ENCODE results near the gene LRBA.

DNA sequence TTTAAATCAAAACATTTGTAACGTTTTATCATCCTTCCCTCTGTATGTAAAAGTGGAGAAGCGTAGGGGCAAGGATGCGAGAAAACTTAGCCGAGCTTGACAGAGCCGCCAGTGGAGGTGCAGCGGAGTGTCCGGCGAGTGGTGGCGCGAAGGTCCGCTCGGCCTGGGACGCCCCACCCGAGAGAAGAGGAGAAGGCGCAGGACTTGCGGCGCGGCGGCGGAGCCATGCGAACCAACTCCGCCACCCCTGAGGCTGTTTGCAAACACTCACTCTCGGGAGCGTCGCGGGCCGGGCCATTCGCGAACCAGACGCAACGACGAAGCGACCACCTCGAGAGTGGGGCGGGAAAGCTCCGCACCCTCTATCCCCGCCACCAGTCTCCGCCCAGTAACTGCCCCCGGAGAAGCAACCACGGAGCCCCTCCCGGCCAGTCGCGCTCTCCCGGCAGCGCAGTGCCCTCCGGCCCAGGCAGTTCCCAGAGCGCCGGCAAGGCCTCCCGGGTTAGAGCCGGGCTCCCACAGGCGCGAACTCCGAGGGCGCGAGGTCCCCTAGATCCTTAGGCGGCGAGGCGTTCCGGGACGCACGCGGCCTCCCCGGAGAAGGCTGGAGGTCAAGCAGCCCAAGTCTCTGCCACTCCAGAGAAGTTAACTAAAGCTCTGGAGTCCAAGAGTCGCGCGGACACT, 435.4 kb downstream of the LRBA start:
- TF ChIP-seq, protein P1, sequence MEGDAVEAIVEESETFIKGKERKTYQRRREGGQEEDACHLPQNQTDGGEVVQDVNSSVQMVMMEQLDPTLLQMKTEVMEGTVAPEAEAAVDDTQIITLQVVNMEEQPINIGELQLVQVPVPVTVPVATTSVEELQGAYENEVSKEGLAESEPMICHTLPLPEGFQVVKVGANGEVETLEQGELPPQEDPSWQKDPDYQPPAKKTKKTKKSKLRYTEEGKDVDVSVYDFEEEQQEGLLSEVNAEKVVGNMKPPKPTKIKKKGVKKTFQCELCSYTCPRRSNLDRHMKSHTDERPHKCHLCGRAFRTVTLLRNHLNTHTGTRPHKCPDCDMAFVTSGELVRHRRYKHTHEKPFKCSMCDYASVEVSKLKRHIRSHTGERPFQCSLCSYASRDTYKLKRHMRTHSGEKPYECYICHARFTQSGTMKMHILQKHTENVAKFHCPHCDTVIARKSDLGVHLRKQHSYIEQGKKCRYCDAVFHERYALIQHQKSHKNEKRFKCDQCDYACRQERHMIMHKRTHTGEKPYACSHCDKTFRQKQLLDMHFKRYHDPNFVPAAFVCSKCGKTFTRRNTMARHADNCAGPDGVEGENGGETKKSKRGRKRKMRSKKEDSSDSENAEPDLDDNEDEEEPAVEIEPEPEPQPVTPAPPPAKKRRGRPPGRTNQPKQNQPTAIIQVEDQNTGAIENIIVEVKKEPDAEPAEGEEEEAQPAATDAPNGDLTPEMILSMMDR (conservative IDR thresholded peaks at IDR 0.05; ENCODE audit: low read depth, low read length), result no peak
- TF ChIP-seq RFX5 (IDR thresholded peaks at IDR 0.05; ENCODE audit: low read depth, low read length) (no peak), POLR2A (IDR thresholded peaks at IDR 0.05; ENCODE audit: low read depth, low read length) (no peak), BHLHE40 (IDR thresholded peaks at IDR 0.05; ENCODE audit: low read depth, low read length) (no peak), FOS (IDR thresholded peaks at IDR 0.05; ENCODE audit: low read depth, low read length) (no peak), CEBPB (IDR thresholded peaks at IDR 0.05; ENCODE audit: low read depth, low read length) (no peak)
- TF ChIP-seq, protein P2, sequence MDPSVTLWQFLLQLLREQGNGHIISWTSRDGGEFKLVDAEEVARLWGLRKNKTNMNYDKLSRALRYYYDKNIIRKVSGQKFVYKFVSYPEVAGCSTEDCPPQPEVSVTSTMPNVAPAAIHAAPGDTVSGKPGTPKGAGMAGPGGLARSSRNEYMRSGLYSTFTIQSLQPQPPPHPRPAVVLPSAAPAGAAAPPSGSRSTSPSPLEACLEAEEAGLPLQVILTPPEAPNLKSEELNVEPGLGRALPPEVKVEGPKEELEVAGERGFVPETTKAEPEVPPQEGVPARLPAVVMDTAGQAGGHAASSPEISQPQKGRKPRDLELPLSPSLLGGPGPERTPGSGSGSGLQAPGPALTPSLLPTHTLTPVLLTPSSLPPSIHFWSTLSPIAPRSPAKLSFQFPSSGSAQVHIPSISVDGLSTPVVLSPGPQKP (IDR thresholded peaks at IDR 0.05; ENCODE audit: borderline replicate concordance, low read depth, low read length), result no peak
- TF ChIP-seq, protein P3, sequence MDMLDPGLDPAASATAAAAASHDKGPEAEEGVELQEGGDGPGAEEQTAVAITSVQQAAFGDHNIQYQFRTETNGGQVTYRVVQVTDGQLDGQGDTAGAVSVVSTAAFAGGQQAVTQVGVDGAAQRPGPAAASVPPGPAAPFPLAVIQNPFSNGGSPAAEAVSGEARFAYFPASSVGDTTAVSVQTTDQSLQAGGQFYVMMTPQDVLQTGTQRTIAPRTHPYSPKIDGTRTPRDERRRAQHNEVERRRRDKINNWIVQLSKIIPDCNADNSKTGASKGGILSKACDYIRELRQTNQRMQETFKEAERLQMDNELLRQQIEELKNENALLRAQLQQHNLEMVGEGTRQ (IDR thresholded peaks at IDR 0.05; ENCODE audit: low read depth, low read length), result no peak
